Measurements from ENCODE around the gene ACSS3.

DNA sequence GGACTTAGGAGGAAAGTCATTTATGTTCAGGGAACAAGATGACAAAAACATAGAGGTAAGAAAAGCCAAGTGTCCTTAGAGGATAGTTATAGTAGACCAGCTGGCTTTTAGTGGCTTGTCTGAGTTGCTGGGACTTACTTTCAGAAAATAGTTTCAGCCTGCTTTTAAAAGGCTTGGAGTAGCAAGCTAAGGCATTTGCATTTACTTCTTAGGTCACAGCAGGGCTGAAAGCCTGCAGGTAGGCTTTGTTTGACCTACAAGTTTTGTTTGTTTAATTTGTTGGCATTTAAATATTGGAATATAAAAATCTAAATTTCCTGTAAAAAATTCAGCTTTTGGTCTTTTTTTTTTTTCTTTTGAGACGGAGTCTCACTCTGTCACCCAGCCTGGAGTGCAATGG is 5.1 kb downstream of the ACSS3 start:
- TF ChIP-seq, protein P1, sequence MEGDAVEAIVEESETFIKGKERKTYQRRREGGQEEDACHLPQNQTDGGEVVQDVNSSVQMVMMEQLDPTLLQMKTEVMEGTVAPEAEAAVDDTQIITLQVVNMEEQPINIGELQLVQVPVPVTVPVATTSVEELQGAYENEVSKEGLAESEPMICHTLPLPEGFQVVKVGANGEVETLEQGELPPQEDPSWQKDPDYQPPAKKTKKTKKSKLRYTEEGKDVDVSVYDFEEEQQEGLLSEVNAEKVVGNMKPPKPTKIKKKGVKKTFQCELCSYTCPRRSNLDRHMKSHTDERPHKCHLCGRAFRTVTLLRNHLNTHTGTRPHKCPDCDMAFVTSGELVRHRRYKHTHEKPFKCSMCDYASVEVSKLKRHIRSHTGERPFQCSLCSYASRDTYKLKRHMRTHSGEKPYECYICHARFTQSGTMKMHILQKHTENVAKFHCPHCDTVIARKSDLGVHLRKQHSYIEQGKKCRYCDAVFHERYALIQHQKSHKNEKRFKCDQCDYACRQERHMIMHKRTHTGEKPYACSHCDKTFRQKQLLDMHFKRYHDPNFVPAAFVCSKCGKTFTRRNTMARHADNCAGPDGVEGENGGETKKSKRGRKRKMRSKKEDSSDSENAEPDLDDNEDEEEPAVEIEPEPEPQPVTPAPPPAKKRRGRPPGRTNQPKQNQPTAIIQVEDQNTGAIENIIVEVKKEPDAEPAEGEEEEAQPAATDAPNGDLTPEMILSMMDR (IDR thresholded peaks at IDR 0.05), result no peak
- no peak for TF ChIP-seq POLR2A (IDR thresholded peaks at IDR 0.05)
- no peak for TF ChIP-seq EP300 (IDR thresholded peaks at IDR 0.05)

All from ovary (tissue), 3 donors.